ENCODE results near the gene MARCHF6. TPM values are rescaled to one million over a fixed set of nuclear protein-coding genes. Genes with fewer than 3 reads are reported as not detected.
A peak's percentile ranks its signal among the peaks of the same experiment; 100 is the strongest.

Gene MARCHF6
- total RNA-seq, 1 donor from 2014 or later = 229 TPM

DNA sequence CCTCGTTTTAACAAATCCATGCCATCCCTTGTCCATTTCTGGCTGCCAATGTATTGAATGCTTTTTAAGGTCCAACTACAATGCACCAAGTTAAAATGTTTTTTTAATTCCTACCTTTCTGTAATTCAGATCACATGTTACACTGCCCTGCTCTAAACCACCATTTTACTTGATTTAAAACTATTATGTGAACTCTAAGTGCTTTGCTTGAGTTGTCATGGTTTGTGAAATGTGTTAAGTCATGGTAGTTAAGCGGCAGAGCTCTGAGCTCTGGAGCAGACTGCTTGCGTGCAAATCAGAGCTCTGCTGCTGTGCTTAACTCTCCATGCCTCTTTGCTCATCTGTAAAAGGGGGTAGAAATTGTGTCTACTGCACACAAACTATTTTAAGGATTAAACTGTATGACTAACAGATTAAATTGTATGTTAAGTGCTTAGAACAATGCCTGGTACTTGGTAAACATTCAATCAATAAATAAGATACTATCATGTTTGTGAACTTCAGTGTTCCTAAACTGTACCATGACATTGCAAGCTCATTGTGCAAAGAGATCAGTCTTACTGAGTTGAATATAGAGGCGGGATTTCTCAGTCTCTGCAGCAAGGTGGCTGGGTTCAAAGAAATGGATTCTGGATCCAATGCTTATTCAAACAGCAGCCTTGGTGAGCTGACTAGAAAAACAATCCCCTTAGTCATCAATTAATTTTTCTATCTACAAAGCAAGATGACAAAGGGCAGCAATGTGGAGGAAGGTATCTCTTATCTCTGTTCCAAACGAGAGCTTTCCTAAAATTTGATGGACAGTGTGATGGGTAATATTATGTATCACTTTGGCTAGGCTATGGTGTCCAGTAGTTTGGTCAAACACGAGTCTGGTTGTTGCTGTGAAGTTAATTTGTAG is 29.7 kb upstream of the MARCHF6 start:
- FAIRE-seq (no peak), DNase-seq (ENCODE audit: low spot score in 2 of 2) (no peak)

DNA sequence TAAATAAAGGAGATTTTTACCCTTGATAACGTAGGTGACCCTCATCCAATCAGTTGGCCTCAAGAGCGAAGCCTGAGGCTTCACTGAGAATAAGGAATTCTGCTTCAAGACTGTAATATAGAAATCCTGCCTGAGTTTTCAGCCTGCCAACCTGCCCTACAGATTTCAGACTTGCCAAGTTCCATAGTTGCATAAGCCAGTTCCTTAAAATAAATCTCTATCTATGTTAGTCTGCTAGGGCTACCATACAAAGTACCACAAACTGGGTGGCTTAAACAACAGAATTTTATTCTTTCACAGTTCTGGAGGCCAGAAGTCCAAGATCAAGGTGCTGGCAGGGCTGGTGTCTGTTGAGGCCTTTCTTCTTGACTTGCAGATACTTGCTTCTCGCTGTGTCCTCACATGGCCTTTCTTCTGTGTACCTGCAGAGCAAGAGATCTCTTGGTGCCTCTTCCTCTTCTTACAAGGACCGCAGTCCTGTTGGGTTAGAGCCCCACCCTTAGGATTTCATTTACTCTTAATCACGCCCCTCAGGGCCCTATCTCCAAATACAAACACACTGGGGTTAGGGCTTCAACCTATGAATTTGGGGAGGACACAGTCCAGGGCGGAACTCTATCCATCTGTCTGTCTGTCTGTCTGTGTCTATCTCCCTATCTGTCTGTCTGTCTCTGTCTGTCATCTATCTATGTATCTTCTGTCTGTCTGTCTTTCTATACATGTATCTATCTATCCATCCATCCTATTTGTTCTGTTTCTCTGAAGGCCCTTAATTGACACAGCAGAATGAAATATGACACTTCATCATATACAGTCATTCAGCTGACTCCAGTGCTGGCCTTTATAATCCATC is 28.8 kb upstream of the MARCHF6 start:
- no peak for DNase-seq (ENCODE audit: low spot score in 2 of 2)
- no peak for FAIRE-seq

DNA sequence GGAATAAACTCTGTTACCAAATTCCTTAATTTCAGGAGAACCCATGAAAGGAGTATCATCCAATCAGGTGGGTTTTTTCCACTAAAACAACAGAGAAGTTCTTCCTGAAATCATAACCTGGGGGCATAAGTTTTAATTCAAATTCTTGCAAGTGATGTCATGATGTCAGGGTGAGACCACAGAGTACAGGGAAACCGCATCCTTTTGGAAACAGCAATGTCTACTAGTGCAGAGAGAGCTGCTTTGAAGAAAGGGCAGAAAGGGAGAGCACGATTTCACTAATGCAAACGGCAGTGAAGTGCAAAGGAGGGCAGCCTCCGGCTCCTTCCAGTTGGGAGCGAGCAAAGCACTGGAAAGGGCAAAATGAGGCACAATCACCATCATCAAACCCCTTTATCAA is 25.2 kb upstream of the MARCHF6 start:
- no peak for FAIRE-seq
- no peak for DNase-seq (ENCODE audit: low spot score in 2 of 2)

DNA sequence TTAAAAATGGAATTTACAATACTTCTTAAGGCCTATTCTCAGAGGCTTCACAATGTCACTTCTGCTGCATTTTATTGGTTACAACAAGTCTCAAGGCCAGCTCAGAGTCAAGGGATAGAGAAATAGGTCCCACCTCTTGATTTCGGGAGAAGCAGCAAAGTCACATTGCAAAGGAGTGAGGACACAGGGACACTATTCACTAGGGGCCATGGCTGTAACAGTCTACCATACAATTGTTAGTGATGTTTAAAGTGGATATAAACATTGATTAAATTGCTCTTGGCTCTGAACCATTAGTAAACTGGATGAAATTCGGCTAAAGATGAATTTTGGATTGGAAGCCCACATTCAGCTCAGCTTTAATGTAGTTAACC is 24.1 kb upstream of the MARCHF6 start:
- FAIRE-seq (no peak), DNase-seq (ENCODE audit: low spot score in 2 of 2) (no peak)

DNA sequence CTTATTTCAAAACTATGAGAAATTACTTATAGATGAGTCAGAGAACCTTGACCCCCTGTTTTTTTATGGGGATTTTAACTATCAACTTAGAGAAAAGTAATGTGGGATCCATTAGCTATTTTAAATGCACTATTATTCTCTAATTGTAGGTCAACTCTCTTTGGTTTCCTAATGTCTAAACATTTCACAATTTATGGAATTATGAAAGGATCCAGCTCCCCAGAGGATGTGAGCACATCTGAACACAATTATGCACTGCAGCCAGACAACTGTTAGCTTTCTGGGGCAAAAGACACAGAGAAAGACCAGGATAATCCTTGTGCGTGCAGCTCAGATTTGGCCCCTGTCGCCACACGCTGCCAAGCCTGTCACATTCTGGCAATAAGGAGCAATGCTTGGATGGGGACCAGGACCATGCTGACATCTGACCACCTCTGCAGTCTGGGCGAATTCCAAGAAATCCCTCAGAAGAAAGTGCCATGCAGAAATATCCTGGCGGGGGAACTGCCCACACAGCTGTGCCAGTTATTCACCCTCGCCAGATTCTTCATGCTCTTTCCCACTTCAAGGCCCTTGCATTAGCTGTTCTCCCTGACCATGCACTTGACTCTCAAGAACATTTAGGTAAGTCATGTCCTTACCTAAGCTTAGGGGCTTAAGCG is 23.5 kb upstream of the MARCHF6 start:
- no peak for FAIRE-seq
- no peak for DNase-seq (ENCODE audit: low spot score in 2 of 2)

DNA sequence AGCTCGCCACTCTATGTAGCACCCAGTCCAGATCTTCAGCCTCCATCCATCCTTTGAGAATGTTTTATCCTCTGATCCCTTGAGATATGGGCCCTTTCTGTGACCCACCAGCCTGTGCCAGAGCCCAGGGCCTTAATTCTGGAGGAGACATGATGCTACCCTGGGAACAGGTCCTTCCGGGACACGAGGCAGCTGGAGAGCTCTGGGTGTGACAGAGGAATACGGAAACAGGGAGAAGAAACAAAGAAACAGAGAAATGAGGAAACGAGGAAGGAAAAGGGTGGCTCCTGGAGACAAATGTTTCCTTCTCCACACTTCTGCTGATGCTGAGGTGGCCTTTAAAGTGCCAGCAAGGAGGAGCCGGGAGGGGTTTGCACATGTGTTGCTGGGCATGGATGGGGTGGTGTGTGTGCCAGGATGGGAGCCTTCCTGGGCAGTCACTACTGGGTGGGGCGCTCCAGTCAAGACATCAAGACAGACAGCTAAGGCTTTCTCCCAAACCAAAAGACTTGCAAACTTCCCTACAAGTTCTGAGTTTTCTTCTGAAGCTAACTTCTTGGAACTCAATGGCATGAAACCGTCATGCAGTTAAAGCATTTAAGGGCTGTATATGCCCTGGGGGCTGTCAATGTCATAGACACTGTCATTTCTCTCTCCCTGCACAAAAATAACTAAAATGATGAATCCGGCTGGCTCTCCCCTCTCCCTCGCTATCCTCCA is 22.8 kb upstream of the MARCHF6 start:
- FAIRE-seq (no peak), DNase-seq (ENCODE audit: low spot score in 2 of 2) (no peak)

GRCh38 chr5:10331341-10331796 is 22.1 kb upstream of the MARCHF6 start:
- FAIRE-seq (no peak), DNase-seq (ENCODE audit: low spot score in 2 of 2) (peak in 1 of 2 donors; percentile 34)

DNA sequence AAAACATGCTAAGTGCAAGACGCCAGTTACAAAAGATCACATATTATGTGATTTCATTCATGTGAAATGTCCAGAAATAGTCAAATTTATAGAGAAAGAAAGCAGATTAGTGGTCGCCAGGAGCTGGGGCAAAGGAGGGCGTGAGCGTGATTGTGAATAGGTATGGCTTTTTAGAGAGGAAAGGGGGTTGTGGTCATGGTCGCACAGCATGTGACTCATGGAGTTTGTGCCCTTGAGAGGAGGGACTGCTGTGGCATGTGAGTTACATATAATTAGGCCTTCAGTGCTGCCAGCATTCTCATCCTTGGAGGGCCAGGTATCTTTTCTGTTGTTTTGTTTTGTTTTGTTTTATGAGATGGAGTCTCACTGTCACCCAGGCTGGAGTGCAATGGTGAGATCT is 21.2 kb upstream of the MARCHF6 start:
- DNase-seq (ENCODE audit: low spot score in 2 of 2) (no peak), FAIRE-seq (no peak)

GRCh38 chr5:10333154-10334006 is 20.1 kb upstream of the MARCHF6 start:
- FAIRE-seq = no peak
- peak in 1 of 2 donors; percentile 48 for DNase-seq (ENCODE audit: low spot score in 2 of 2)

DNA sequence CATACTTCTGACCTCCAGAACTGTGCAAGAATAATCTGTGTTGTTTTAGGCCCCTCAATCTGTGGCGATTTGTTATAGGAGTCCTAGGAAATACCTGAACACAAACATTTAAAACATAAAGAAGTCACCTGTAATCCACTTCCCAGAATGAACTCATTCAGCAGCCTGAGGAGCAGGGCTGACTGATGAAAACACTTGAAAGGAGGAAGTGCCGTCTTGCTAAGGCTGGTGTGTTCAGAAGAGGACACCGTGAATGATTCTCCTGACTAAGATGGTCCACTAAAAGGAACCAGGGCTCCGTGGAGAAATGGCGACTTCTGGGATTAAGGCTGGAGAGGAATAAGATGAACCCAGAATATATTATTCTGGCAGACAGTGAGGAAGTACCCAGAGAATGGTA is 18.7 kb upstream of the MARCHF6 start:
- DNase-seq (ENCODE audit: low spot score in 2 of 2) = no peak
- no peak for FAIRE-seq

DNA sequence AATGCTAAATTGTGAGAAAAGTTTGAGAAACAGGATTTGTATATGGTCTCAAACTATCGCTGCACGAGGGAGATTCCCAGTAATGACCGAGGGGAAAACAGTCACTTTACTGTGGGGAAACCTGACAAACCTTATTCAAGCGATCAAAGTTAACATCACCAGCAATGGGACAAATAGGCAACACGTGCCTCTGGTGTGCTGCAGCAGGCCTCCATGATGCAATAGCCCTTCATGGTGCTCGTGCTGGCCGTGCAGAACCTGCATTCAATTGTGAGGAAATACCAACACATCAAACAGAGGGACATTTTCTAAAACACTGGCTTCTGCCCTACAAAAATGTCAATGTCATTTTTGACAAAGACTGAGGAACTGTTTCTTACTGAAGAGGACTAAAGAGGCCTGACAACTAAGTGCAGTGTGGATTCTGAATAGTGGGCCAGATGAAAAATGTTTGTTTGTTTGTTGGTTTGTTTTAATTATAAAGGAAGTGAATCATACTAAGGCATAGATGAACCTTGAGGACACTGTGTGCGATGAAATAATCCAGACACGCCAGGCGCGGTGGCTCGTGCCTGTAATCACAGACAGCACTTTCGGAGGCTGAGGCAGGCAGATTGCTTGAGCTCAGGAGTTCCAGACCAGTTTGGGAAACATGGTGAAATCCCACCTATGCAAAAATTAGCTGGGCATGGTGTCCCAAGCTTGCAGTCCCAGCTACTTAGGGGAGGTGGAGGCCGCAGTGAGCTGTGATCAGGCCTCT is 17.6 kb upstream of the MARCHF6 start:
- FAIRE-seq = no peak
- no peak for DNase-seq (ENCODE audit: low spot score in 2 of 2)

GRCh38 chr5:10337107-10337506 is 16.4 kb upstream of the MARCHF6 start:
- DNase-seq (ENCODE audit: low spot score in 2 of 2) = no peak
- no peak for FAIRE-seq

- FAIRE-seq (no peak), DNase-seq (ENCODE audit: low spot score in 2 of 2) (no peak)
Measured at GRCh38 chr5:10337986-10338385, 15.5 kb upstream of the MARCHF6 start.

- FAIRE-seq (no peak), DNase-seq (ENCODE audit: low spot score in 2 of 2) (no peak)
Measured at GRCh38 chr5:10338686-10339057, 14.8 kb upstream of the MARCHF6 start.

DNA sequence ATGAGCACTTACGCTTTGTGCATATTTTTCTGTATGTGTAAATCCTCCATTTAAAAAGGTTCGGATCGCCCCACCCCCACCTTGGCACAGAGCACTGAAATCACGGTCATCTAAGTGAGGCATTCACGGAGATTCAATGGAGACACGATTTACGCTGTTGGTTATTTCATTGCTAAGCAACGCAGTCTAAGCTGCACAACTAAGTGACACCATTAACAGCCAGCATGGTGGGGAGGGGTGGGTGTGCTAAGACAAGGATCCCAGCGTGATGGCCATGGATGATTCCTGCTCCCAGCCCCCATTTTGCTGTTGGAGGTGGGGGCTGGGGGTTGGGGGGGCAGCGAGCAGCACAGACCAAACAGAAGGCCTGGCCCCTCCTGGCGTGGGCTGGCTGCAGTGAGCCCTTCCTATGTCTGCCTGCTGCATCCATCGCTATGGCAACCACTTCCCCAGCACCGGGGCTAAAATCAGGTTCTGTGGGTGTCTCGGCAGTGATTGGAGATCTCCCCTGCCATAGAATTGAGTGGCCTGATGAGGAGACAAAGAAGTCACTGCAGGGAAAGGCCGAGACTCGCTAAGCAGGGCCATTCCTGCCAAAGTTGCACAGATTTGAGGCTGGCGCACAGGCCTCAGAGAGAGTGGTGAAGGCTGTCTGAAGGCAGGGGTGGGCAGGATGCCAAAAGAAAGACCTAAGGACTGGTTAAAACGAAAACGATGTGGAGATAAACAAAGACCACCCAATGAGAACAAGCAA is 14.3 kb upstream of the MARCHF6 start:
- peak in 1 of 2 donors; percentile 36 for DNase-seq (ENCODE audit: low spot score in 2 of 2)
- no peak for FAIRE-seq

DNA sequence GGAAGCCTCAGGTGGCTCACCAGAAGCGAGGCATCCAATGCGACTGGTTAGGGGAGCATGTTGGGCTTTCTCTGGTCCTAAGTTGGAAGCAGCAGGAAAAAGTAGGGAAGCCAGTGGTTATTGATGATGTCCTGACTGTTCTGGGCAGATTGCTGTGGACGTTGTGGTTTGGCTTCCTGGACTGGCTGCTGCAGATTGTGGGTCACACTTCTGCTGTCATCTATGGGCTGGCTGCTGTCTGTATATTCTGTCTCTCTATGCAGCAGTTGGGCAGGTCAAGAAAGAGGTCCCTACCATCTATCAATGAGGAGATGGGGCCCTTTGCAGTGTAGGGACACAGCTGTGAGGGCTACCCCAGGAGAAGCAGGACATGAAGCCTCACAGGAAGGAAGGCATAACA is 13.5 kb upstream of the MARCHF6 start:
- FAIRE-seq = no peak
- DNase-seq (ENCODE audit: low spot score in 2 of 2) = no peak

DNA sequence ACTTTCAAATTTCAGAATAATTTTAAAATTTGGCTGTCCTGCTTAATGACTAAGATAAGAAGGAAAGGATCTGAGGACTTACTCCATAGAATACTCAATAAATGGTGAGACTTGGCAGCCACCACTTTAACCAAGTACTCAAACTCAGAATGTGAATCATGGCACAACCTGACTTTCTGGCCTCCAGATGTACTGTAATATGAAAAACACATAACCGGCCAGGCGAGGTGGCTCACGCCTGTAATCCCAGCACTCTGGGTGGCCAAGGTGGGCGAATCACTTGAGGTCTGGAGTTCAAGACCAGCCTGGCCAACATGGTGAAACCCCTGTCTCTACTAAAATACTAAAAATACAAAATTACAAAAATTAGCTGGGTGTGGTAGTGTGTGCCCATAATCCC is 10.0 kb upstream of the MARCHF6 start:
- no peak for DNase-seq (ENCODE audit: low spot score in 2 of 2)
- no peak for FAIRE-seq
